Immature natural killer cell (primary cell): ENCODE data around the gene DNAI1. TPM values are rescaled to one million over a fixed set of nuclear protein-coding genes. Genes with fewer than 3 reads are reported as not detected.

Experiments used
- DNase-seq, 3 donors: peaks; one replicate each; pipeline ENCODE4 v3.0.0; 2022; ENCODE audit warnings: mixed read lengths in 1 of 3
- H3K27ac Mint-ChIP-seq, 6 donors: one replicate each; pipeline ENCODE4 v1.8.0; 2020; ENCODE audit warnings: mixed read lengths in 6 of 6, mild to moderate bottlenecking in 5 of 6, inconsistent platforms in 4 of 6, moderate library complexity in 3 of 6
- H3K27me3 Mint-ChIP-seq, 3 donors: one replicate each; pipeline ENCODE4 v1.8.0; 2020 to 2021; ENCODE audit warnings: low read depth in 3 of 3, mild to moderate bottlenecking in 3 of 3, mixed read lengths in 3 of 3, moderate library complexity in 3 of 3, inconsistent platforms in 1 of 3
- H3K36me3 Mint-ChIP-seq, 3 donors: one replicate each; pipeline ENCODE4 v1.8.0; 2020; ENCODE audit warnings: mixed read lengths in 3 of 3, inconsistent platforms in 2 of 3, mild to moderate bottlenecking in 2 of 3
- H3K4me1 Mint-ChIP-seq, 2 donors: one replicate each; pipeline ENCODE4 v1.8.0; 2020; ENCODE audit warnings: inconsistent platforms in 2 of 2, mild to moderate bottlenecking in 2 of 2, mixed read lengths in 2 of 2, moderate library complexity in 1 of 2
- H3K4me3 Mint-ChIP-seq, 5 donors: one replicate each; pipeline ENCODE4 v1.8.0; 2020; ENCODE audit warnings: mild to moderate bottlenecking in 5 of 5, mixed read lengths in 5 of 5, inconsistent platforms in 3 of 5, moderate library complexity in 3 of 5
- H3K9me3 Mint-ChIP-seq, 6 donors: one replicate each; pipeline ENCODE4 v1.8.0; 2020; ENCODE audit warnings: mild to moderate bottlenecking in 6 of 6, mixed read lengths in 6 of 6, inconsistent platforms in 4 of 6, moderate library complexity in 3 of 6
- polyA plus RNA-seq, 3 donors: library from polyadenylated mRNA; unstranded; fragments of 300-500 nt; fragmentation: Illumina TruSeq; gene quantifications; one replicate each; pipeline ENCODE4 v1.2.3, GENCODE V29; 2021

Gene DNAI1
- polyA plus RNA-seq, 3 donors from 2014 or later: not detected

DNA sequence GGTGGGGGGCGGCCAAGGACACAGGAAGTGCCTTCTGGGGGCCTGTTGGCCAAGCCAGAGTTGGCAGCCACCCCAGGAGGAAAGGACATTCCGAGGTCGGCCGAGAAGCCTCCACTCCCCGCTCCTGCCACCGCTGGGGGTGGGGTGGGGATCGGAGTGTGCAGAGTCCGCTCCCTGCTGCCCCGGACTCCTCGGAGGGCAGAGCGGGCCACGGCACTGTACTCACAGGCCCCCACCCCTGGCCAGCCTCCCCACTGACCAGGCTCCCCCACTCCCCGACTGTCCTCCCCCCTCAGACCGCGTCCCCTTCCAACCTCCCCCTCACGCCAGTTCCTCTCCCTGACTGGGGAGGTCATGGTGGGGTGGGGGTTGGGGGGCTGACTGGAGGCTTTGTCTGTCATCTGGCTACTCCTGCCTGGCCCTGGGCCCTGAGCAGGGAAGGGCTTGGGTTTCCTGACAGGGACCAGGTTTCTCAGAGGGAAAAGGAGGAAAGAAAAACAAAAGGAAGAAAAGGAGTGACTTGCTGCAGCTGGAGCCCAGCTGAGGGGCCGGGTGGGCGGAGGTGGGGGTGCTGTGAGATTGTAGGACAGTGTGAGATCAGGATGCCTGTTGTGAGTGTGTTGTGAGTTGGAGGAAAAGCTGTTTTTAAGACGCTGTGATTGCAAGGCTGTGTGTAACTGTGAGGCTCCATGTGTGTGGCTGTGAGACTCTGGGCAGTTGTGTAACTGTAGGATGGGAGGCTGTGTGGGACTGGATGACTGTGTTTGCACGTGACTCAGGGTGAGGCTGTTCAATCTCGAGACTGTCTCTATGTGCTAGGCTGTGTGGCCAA is 101.2 kb downstream of the DNAI1 start:
- DNase-seq: no peak
- no peak overlapping the region for H3K4me3 Mint-ChIP-seq
- peaks cover 0 to 4% (median 0%) of the 10 kb centered on the region in 3 donors for H3K36me3 Mint-ChIP-seq
- no peak overlapping the region for H3K27ac Mint-ChIP-seq
- peaks cover 0 to 2% (median 0%) of the 10 kb centered on the region in 6 donors for H3K9me3 Mint-ChIP-seq
- no peaks in the 10 kb centered on the region for H3K4me1 Mint-ChIP-seq
- H3K27me3 Mint-ChIP-seq: peaks cover 8 to 19% (median 13%) of the 10 kb centered on the region in 3 donors

DNA sequence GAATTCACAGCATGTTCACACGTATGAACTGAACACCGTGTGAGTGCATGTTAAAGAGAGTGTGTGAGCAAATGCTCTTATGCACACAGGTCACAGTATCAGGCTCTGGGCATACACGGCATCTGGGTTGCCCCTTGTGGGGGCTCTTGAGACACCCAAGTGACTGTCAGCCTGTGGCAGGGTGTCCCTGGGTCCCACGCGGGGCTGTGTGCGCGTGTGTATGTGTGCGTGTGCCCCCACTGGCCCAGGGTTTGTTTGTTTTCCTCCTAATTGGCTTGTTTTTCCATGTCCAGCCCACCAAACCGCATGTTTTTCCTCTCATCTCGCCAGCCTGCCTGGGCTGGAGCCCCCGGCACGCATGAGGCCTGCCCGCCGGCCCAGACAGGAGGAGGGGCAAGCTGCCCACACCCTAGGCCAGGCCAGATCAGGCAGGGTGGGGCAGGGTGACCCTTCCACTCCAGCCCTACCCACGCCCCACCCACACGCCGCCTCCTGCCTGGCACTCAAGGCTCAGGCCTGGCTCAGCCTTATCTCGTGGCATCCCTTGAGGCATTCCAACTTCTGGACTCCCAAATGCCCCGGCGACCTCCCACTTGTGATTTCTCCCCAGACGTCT is 102.1 kb downstream of the DNAI1 start:
- H3K9me3 Mint-ChIP-seq: peaks cover 0 to 2% (median 0%) of the 10 kb centered on the region in 6 donors
- no peaks in the 10 kb centered on the region for H3K4me1 Mint-ChIP-seq
- peaks cover 11 to 20% (median 13%) of the 10 kb centered on the region in 3 donors for H3K27me3 Mint-ChIP-seq
- H3K4me3 Mint-ChIP-seq: no peak overlapping the region
- H3K36me3 Mint-ChIP-seq: peaks cover 0 to 4% (median 0%) of the 10 kb centered on the region in 3 donors
- no peak overlapping the region for H3K27ac Mint-ChIP-seq
- DNase-seq: no peak

DNA sequence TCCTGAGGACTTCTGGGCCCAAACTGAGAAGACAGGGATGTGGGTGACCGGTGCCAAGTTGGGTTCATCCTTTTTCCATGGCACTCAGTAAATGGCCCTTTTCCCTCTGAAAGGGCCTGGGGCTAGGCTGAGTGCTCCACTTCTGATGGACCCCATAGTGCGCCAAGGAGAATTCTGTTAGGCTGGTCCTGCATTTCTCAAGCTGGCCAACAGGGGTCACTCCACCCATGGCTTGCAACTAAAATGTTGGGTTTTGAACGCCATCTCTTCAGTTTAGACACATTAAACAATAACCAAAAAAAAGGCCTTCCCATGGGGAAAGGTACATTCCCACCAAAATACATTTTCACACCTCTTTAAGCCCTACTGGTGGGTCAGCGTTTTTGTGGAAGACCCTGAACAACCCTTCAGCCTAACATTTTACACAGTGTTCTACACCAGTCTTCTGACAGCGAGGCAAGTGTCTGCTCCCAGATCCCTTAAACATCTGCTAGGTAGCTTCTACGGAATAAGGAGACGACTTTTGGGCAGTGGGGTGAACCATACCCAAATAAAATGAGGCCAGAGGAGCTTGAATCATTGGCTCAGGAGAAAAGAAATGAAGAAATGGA is 103.6 kb downstream of the DNAI1 start:
- H3K4me3 Mint-ChIP-seq: no peak overlapping the region
- H3K9me3 Mint-ChIP-seq: peaks cover 0 to 2% (median 0%) of the 10 kb centered on the region in 6 donors
- DNase-seq: no peak
- H3K27ac Mint-ChIP-seq: no peak overlapping the region
- H3K27me3 Mint-ChIP-seq: peaks cover 10 to 24% (median 17%) of the 10 kb centered on the region in 3 donors
- peaks cover 0 to 4% (median 0%) of the 10 kb centered on the region in 3 donors for H3K36me3 Mint-ChIP-seq
- no peaks in the 10 kb centered on the region for H3K4me1 Mint-ChIP-seq

DNA sequence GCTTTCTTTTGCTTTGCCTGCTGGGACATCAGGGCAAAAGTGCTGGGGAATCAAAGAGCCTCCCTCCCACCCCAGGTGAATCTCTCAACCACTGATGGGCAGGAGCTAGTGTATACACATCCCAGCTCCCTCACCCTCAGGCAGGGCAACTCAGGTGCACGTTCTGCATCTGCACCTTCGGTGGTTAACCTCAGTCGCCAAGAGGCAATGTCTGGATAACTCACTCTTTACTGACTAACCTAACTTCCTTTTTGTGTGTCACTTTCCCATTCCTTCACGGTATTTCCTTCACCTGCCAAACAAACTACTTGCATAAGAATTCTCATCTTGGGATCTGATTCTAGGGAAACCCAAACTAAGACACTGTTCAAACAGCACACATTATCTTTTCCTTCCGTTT is 104.7 kb downstream of the DNAI1 start:
- H3K9me3 Mint-ChIP-seq: peaks cover 0 to 2% (median 0%) of the 10 kb centered on the region in 6 donors
- peaks cover 10 to 25% (median 17%) of the 10 kb centered on the region in 3 donors for H3K27me3 Mint-ChIP-seq
- no peak overlapping the region for H3K27ac Mint-ChIP-seq
- DNase-seq: no peak
- H3K4me3 Mint-ChIP-seq: no peak overlapping the region
- no peaks in the 10 kb centered on the region for H3K4me1 Mint-ChIP-seq
- H3K36me3 Mint-ChIP-seq: peaks cover 0 to 4% (median 0%) of the 10 kb centered on the region in 3 donors

DNA sequence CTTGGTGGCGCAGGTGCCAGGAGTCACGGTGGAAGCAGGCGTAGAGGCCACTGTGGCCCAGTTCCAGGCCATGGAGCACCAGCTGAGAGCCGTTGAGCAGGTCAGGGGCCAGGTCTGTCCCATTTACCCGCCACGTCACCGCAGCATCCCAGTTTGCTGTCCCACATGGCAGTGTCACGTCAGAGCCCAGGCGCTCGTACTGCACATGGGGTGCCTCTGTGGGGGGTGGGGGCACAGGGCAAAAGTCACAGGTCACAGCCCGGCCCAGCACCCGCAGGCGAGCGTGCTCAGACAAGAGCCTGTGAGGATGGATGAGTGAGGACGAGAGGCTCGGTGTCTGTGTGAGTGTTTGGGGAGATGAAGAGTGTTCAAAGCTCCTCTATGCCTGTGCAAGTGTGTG is 106.0 kb downstream of the DNAI1 start:
- peaks cover 0 to 4% (median 0%) of the 10 kb centered on the region in 3 donors for H3K36me3 Mint-ChIP-seq
- H3K27ac Mint-ChIP-seq: no peak overlapping the region
- no peak overlapping the region for H3K4me3 Mint-ChIP-seq
- H3K27me3 Mint-ChIP-seq: peaks cover 11 to 27% (median 12%) of the 10 kb centered on the region in 3 donors
- H3K4me1 Mint-ChIP-seq: no peaks in the 10 kb centered on the region
- peaks cover 0 to 2% (median 0%) of the 10 kb centered on the region in 6 donors for H3K9me3 Mint-ChIP-seq
- DNase-seq: no peak

DNA sequence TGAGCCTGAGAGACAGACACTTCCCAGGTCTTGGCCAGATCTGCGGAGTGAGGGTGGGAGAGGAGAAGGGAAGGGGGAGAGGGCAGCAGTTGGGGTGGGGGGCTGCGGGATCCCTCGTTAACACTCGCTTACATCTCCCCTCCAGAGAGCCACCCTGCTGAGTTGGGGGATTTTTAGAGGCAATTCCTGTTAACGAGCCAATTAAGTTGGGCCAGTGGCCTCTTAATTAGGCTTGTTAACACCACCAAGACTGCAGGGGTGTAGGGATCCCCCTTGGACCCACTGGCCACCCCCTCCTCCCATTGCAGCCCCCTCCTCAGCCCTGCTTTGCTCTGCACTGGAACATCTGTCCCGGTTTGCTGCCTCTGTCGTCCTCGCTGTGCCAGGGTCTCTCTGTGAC is 107.3 kb downstream of the DNAI1 start:
- no peak for DNase-seq
- H3K36me3 Mint-ChIP-seq: no peaks in the 10 kb centered on the region
- H3K9me3 Mint-ChIP-seq: peaks cover 0 to 2% (median 0%) of the 10 kb centered on the region in 6 donors
- H3K4me1 Mint-ChIP-seq: no peaks in the 10 kb centered on the region
- no peak overlapping the region for H3K4me3 Mint-ChIP-seq
- peaks cover 10 to 26% (median 13%) of the 10 kb centered on the region in 3 donors for H3K27me3 Mint-ChIP-seq
- H3K27ac Mint-ChIP-seq: no peak overlapping the region

DNA sequence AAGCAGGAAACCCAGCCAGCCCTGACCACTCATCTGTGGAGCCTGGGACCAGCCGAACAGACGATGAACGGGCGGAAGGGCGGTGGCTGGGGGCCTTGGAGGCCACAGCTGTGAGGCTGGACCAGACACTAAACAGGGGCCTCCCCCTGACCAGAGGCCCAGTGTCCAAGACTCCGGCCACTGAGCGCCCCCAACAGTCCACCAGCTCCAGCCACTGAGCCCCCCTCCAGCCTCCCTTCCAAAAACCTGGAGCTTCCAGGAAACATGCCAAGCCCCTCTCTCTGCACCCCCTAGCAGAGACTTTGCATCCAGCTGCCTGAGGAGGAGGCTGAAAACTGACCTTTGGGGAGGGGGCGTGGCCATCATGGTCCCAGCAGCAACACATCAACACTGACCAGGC is 107.7 kb downstream of the DNAI1 start:
- Mint-ChIP-seq H3K9me3 (peaks cover 0 to 2% (median 0%) of the 10 kb centered on the region in 6 donors), H3K4me3 (no peak overlapping the region), H3K4me1 (no peaks in the 10 kb centered on the region), H3K27ac (no peak overlapping the region), H3K27me3 (peaks cover 7 to 26% (median 11%) of the 10 kb centered on the region in 3 donors), H3K36me3 (no peaks in the 10 kb centered on the region)
- no peak for DNase-seq

DNA sequence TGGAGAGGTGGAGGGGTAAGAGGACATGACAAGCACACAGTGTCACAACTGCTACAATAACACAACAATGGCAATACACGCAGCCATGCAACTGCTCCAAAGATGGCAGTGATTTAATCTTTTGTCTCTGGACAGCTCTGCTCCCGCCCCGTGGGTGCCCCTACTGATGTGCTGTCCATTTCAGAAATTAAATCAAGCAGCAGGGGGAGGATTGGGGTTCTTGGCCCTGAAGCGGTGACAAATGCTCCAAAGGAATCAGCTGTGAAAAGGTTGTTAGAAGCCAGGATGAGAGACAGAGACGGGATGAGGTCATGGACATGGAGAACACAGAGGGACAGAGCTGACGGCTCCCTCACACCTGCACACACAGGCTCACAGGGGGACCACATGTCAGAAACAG is 108.4 kb downstream of the DNAI1 start:
- Mint-ChIP-seq H3K27ac (no peak overlapping the region), H3K9me3 (no peaks in the 10 kb centered on the region), H3K36me3 (no peaks in the 10 kb centered on the region), H3K27me3 (peaks cover 7 to 26% (median 11%) of the 10 kb centered on the region in 3 donors), H3K4me1 (no peaks in the 10 kb centered on the region), H3K4me3 (no peak overlapping the region)
- no peak for DNase-seq

DNA sequence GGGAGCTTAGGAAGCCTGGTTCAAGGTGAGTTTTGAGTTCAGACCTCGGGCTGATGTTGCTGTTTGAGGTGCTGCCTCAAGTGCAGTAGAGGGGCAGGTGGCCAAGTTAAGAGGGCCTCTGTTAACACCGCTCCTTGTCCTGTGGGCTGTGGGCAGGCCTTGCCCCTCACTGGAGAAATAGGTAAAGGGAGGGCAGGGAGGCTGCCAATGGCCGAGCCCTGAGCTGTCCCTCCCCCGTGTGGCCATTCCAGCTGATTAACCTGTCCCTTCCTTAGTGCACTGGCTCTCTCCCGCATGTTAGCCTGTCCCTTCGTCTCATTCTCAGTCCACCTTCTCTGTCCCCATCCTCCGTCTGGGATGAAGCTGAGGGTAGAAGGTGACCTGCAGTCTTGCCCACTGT is 109.5 kb downstream of the DNAI1 start:
- Mint-ChIP-seq H3K27me3 (peaks cover 7 to 24% (median 11%) of the 10 kb centered on the region in 3 donors), H3K36me3 (no peaks in the 10 kb centered on the region)

DNA sequence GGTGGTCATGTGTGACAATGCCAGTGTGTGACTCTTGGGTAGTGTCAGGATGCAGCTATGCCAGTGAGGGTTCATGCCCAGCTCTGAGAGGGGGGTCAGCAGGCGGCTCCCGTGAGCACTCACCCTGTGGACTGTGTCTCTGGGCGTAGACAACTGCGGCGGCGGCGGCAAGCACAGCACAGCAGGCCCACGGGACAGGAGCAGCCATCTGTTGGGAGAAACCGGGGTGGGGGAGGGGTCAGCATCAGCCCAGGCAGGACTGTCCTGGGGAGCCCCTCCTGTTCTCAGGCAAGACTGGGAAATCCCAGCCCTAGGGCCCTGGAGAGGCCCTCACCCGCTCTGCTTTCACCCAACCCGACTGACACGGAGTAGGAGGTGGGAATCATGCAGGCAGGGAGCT is 110.2 kb downstream of the DNAI1 start:
- Mint-ChIP-seq H3K4me3 (no peak overlapping the region), H3K4me1 (no peaks in the 10 kb centered on the region), H3K27me3 (peaks cover 8 to 20% (median 9%) of the 10 kb centered on the region in 3 donors), H3K9me3 (no peaks in the 10 kb centered on the region), H3K27ac (no peak overlapping the region), H3K36me3 (no peaks in the 10 kb centered on the region)
- no peak for DNase-seq

More for the DNA sequence above, 109.5 kb downstream of the DNAI1 start:
- Mint-ChIP-seq H3K4me3 (no peak overlapping the region), H3K4me1 (no peaks in the 10 kb centered on the region), H3K27ac (no peak overlapping the region), H3K9me3 (no peaks in the 10 kb centered on the region)
- DNase-seq: no peak

DNA sequence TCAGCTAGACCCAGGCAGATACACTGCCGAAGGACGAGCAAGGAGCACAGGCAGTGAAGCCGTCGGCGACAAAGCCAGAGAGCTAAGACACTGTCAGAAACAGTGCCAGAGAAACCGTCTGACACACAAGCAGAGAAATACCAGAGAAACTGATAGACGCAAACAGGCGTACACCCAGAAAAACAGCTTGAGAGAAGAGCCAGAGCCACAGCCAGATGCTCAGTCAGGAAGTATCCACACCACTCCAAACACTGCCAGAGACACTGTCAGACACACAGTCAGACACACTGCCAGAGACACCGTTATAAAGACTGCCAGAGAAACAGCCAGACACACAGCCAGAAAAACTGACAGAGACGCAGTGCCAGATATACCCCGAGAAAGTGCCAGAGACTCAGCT is 111.8 kb downstream of the DNAI1 start:
- Mint-ChIP-seq H3K27ac (no peak overlapping the region), H3K9me3 (no peaks in the 10 kb centered on the region), H3K36me3 (no peaks in the 10 kb centered on the region), H3K27me3 (peaks cover 7 to 14% (median 10%) of the 10 kb centered on the region in 3 donors), H3K4me3 (no peak overlapping the region), H3K4me1 (no peaks in the 10 kb centered on the region)
- no peak for DNase-seq
